ENCODE results near the gene DMGDH. TPM values are rescaled to one million over a fixed set of nuclear protein-coding genes. Genes with fewer than 3 reads are reported as not detected.

DMGDH gene
- total and polyA plus RNA-seq, 7 donors: 0.41 to 5.3 (median 2.1) TPM; not detected in 2

DNA sequence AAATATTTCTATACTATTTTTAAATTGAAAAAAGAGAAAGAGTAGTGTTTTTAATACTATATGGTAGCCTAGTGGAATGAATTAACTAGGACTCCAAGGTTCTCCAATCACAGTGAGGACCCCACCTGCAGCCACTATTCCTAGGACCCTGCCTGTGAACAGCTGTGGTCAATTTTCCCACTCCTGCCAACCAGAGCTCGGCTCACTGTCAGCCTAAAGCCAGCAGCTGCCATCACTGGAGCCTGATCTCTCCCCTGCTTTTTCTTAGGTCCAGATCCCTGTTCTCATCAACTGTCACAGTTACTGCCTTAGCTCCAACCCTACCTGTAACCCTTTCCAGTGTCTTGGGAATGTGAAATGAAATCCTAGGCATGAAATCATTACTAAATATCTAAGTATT is 109.7 kb downstream of the DMGDH start:
- no peak overlapping the region for H3K27ac ChIP-seq
- no peak for DNase-seq
- WGBS, 2 donors: 79 to 93% methylated on average over 1 of the region's 1 CpG
- TF ChIP-seq EP300 (IDR thresholded peaks at IDR 0.05) (no peak), POLR2A (IDR thresholded peaks at IDR 0.05) (no peak), CTCF (IDR thresholded peaks at IDR 0.05) (no peak), POLR2AphosphoS5 (IDR thresholded peaks at IDR 0.05) (no peak)
- H3K4me3 ChIP-seq: no peak overlapping the region
- H3K4me1 ChIP-seq: no peaks in the 10 kb centered on the region
- H3K27me3 ChIP-seq: no peaks in the 10 kb centered on the region
- peaks cover 0 to 5% (median 0%) of the 10 kb centered on the region in 4 donors for H3K36me3 ChIP-seq
- no peaks in the 10 kb centered on the region for H3K9me3 ChIP-seq
- intact Hi-C loops (cut with DNase I): loop anchor here (5.0 to 10.0 kb wide), 2 partner anchors 55 to 492 kb away; no protein-coding TSS in a partner anchor

GRCh38 chr5:78958672-78959445 is 110.6 kb downstream of the DMGDH start:
- WGBS, 2 donors: 59 to 75% methylated on average over 3 of the region's 3 CpGs
- H3K4me1 ChIP-seq: no peaks in the 10 kb centered on the region
- TF ChIP-seq POLR2AphosphoS5 (IDR thresholded peaks at IDR 0.05) (no peak), CTCF (IDR thresholded peaks at IDR 0.05) (no peak), EP300 (IDR thresholded peaks at IDR 0.05) (no peak), POLR2A (IDR thresholded peaks at IDR 0.05) (no peak)

GRCh38 chr5:78956901-78957300 is 112.6 kb downstream of the DMGDH start:
- no peak for DNase-seq
- H3K36me3 ChIP-seq: peaks cover 0 to 7% (median 0%) of the 10 kb centered on the region in 4 donors
- TF ChIP-seq POLR2A (IDR thresholded peaks at IDR 0.05): no peak
- no peak for TF ChIP-seq CTCF (IDR thresholded peaks at IDR 0.05)
- H3K9me3 ChIP-seq: no peaks in the 10 kb centered on the region
- intact Hi-C loops (cut with DNase I): no loop called here
- WGBS, 2 donors: 86 to 87% methylated on average over 1 of the region's 1 CpG
- no peaks in the 10 kb centered on the region for H3K27me3 ChIP-seq
- no peak overlapping the region for H3K27ac ChIP-seq
- H3K4me3 ChIP-seq: no peak overlapping the region
- H3K4me1 ChIP-seq: no peaks in the 10 kb centered on the region

More at GRCh38 chr5:78958672-78959445, 110.6 kb downstream of the DMGDH start:
- no peak for DNase-seq
- Histone ChIP-seq H3K4me3 (no peak overlapping the region), H3K36me3 (peaks cover 0 to 7% (median 0%) of the 10 kb centered on the region in 4 donors), H3K27ac (no peak overlapping the region), H3K9me3 (no peaks in the 10 kb centered on the region), H3K27me3 (no peaks in the 10 kb centered on the region)
- intact Hi-C loops (cut with DNase I): no loop called here

DNA sequence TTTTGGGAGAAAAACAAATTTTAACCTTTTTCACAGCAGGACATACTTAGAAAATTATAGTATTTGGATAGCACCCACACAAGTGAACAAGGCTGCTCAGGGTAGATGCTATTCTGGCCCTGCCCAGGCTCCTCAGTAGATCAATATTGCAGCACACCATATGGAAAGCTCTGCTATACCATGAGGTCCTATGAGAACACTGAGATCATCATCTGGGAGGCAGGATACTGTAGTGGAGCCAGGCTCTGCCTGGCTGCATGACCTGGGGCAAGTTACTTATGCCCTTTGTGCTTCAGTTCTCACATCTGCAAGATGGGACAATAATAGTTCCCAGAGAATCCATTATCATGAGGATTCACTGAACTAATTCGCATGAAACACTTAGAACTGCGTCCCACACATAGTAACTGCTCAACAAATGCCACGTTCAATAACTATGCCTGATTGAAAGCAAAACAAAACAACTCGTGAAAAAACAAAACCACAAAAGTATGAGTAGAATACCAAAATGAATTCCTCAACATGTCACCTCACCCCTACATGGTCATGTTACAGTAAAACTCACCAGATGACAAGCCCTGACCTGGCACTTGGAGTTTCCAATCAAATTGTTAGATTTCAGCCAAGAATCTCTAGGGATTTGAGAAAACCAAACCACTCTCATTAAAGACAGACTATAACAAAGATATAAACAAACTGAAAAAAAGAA is 116.2 kb downstream of the DMGDH start:
- no peak for DNase-seq
- Histone ChIP-seq H3K4me3 (no peak overlapping the region), H3K36me3 (peaks cover 0 to 7% (median 0%) of the 10 kb centered on the region in 4 donors), H3K4me1 (no peaks in the 10 kb centered on the region), H3K27ac (no peak overlapping the region), H3K27me3 (no peaks in the 10 kb centered on the region), H3K9me3 (no peaks in the 10 kb centered on the region)
- intact Hi-C loops (cut with DNase I): no loop called here
- 86 to 88% methylated on average over 4 of the region's 4 CpGs for WGBS, 2 donors
- TF ChIP-seq CTCF (IDR thresholded peaks at IDR 0.05) (no peak), POLR2AphosphoS5 (IDR thresholded peaks at IDR 0.05) (no peak), EP300 (IDR thresholded peaks at IDR 0.05) (no peak), POLR2A (IDR thresholded peaks at IDR 0.05) (no peak)

Other genes starting within 250 kb of the DMGDH start
- gene ARSB, start 84.4 kb downstream of the DMGDH start, total RNA-seq: 10 to 100 TPM in 3 of 4 donors, 1 to 10 TPM in 1; 8.6 to 22.2 (median 17.0) TPM
- 1 to 10 TPM; 1.2 to 4.8 (median 2.8) TPM for gene ARSB, start 84.4 kb downstream of the DMGDH start, polyA plus RNA-seq
- 10 to 100 TPM; 12.1 to 37.5 (median 26.0) TPM for gene BHMT2, start 93 bp upstream of the DMGDH start, total RNA-seq
- 1 to 10 TPM in 1 of 3 donors, under 1 TPM in 2; 0.86 to 3.0 (median 0.92) TPM for gene BHMT2, start 93 bp upstream of the DMGDH start, polyA plus RNA-seq
- gene BHMT, start 42.1 kb upstream of the DMGDH start, total RNA-seq: 1 to 10 TPM in 1 of 4 donors, under 1 TPM in 3; 0.33 to 6.6 (median 0.38) TPM
- gene BHMT, start 42.1 kb upstream of the DMGDH start, polyA plus RNA-seq: under 1 TPM in 1 of 3 donors, not detected in 2; 0.04 TPM
- gene JMY, start 166.5 kb upstream of the DMGDH start, total RNA-seq: 10 to 100 TPM; 33.2 to 58.7 (median 39.2) TPM
- gene JMY, start 166.5 kb upstream of the DMGDH start, polyA plus RNA-seq: 1 to 10 TPM; 1.4 to 3.8 (median 1.8) TPM

Measured in sigmoid colon (tissue), 7 donors.